Measurements from ENCODE around the gene PYGB. TPM values are rescaled to one million over a fixed set of nuclear protein-coding genes. Genes with fewer than 3 reads are reported as not detected.

PYGB gene
- total RNA-seq, 1 donor from 2014 or later: 167 TPM

DNA sequence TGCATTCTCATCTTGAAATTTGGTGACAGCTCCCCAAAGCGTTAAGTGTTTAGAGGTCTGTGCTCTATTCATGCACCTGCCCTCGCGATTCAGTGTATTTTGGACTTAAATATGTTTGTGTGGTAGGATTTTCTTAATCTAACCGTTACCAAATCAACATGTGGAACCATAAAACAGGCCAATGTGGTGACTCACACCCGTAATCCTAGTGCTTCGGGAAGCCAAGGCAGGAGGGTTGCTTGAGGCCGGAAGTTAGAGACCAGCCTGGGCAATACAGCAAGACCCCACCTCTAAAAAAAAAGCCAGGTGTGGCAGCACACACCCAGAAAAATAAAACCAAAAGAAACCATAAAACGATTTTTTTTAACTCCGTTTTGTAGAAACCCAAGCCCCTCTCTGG, 31.5 kb downstream of the PYGB start:
- no peaks in the 10 kb centered on the region for H3K27me3 ChIP-seq (ENCODE audit: control insufficient read depth, insufficient read depth, low read length)
- H3K4me3 ChIP-seq (ENCODE audit: low read depth, low read length): no peak overlapping the region
- TF ChIP-seq, protein P1, sequence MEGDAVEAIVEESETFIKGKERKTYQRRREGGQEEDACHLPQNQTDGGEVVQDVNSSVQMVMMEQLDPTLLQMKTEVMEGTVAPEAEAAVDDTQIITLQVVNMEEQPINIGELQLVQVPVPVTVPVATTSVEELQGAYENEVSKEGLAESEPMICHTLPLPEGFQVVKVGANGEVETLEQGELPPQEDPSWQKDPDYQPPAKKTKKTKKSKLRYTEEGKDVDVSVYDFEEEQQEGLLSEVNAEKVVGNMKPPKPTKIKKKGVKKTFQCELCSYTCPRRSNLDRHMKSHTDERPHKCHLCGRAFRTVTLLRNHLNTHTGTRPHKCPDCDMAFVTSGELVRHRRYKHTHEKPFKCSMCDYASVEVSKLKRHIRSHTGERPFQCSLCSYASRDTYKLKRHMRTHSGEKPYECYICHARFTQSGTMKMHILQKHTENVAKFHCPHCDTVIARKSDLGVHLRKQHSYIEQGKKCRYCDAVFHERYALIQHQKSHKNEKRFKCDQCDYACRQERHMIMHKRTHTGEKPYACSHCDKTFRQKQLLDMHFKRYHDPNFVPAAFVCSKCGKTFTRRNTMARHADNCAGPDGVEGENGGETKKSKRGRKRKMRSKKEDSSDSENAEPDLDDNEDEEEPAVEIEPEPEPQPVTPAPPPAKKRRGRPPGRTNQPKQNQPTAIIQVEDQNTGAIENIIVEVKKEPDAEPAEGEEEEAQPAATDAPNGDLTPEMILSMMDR (IDR thresholded peaks at IDR 0.05; ENCODE audit: insufficient read depth, low read length, poor library complexity, severe bottlenecking): no peak
- DNase-seq (ENCODE audit: low read depth): no peak
- H3K36me3 ChIP-seq (ENCODE audit: control insufficient read depth, insufficient read depth, low read length): peaks cover 6% of the 10 kb centered on the region

DNA sequence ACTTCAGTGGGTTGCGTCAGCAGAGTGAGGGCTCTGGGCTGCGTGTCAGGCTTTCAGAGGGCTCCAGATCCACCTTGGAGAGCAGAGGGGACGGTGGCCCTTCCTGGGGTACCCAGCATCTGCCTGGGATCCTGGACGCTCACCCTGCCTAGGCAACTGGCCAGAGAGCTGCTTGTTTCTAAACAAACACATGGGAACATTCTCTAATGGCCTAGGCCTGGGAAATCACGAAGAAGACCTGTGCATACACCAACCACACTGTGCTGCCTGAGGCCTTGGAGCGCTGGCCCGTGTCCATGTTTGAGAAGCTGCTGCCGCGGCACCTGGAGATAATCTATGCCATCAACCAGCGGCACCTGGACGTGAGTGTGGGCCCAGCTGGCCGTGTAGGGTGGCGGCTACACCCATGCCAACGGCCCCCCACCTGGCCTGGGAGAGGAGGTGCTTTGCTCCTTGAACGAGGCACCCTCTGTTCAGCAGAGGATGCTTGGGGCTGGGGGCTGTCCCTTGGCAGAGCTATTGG, 32.2 kb downstream of the PYGB start:
- peaks cover 5% of the 10 kb centered on the region for H3K36me3 ChIP-seq (ENCODE audit: control insufficient read depth, insufficient read depth, low read length)
- no peaks in the 10 kb centered on the region for H3K27me3 ChIP-seq (ENCODE audit: control insufficient read depth, insufficient read depth, low read length)
- no peak for DNase-seq (ENCODE audit: low read depth)
- TF ChIP-seq, protein P1 (IDR thresholded peaks at IDR 0.05; ENCODE audit: insufficient read depth, low read length, poor library complexity, severe bottlenecking): no peak
- H3K4me3 ChIP-seq (ENCODE audit: low read depth, low read length): no peak overlapping the region

DNA sequence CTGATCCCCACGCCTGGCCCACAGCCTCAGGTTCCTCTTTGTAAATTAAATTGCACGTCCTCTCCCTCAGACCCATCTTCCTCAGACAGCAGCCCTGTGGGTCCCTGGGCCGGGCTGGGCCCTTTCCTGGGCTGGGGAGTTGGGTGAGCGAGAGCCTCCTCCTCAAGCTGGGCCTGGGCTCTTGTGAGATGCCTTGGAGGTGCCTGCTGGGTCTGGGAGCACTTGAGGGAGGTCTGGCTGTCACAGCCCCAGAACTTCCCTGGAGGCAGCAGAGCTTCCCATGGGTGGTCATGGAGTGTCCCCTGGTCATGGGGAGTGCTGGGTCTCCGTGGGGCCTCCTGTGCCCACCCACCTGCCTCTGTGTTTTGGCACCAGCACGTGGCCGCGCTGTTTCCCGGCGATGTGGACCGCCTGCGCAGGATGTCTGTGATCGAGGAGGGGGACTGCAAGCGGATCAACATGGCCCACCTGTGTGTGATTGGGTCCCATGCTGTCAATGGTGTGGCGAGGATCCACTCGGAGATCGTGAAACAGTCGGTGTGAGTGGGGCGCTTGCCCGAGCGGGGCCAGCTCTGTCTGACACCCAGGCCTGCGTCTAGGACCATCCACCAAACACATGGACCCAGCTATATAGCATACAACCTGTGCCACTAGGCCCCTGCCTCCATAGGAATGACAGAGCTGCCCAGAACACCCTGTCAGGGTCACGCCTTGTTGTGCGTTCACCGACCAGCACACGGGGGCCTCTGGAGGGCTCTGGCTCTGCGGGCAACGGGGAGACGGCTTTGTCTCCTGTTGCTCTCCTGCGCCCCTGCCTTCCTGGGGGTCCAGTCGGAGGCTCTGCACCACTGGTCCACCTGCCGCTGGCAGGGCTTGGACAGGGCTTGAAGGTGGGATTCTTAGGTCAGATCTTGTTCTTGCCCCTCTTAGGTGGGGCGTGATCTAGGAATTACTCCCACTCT, 33.0 kb downstream of the PYGB start:
- TF ChIP-seq, protein P1 (IDR thresholded peaks at IDR 0.05; ENCODE audit: insufficient read depth, low read length, poor library complexity, severe bottlenecking): no peak
- no peak for DNase-seq (ENCODE audit: low read depth)
- Histone ChIP-seq H3K36me3 (ENCODE audit: control insufficient read depth, insufficient read depth, low read length) (peaks cover 4% of the 10 kb centered on the region), H3K27me3 (ENCODE audit: control insufficient read depth, insufficient read depth, low read length) (no peaks in the 10 kb centered on the region), H3K4me3 (ENCODE audit: low read depth, low read length) (no peak overlapping the region)

DNA sequence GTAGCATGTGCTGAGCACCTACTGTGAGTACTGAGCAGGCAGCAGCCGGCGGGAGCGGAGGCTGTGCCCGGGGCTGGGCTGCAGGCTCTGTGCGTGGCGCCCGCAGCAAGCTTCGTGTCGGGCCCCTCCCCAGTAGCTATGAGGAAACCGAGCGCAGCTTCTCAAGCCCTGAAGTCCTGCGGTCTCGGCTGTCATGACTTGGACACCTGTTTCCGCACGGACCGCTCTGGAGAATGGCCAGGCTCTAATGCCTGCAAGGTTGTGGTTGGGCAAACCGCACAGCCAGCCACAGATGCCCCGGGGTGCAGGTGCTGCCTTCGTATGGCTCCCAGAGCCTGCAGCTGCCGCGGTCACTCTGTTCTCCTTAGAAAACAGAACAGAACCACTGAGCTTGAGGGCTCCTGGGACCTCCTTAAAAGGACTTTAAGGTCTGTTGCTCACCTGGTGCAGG, 33.7 kb downstream of the PYGB start:
- Histone ChIP-seq H3K4me3 (ENCODE audit: low read depth, low read length) (no peak overlapping the region), H3K27me3 (ENCODE audit: control insufficient read depth, insufficient read depth, low read length) (no peaks in the 10 kb centered on the region), H3K36me3 (ENCODE audit: control insufficient read depth, insufficient read depth, low read length) (peaks cover 4% of the 10 kb centered on the region)
- no peak for DNase-seq (ENCODE audit: low read depth)
- TF ChIP-seq, protein P1 (IDR thresholded peaks at IDR 0.05; ENCODE audit: insufficient read depth, low read length, poor library complexity, severe bottlenecking): no peak

DNA sequence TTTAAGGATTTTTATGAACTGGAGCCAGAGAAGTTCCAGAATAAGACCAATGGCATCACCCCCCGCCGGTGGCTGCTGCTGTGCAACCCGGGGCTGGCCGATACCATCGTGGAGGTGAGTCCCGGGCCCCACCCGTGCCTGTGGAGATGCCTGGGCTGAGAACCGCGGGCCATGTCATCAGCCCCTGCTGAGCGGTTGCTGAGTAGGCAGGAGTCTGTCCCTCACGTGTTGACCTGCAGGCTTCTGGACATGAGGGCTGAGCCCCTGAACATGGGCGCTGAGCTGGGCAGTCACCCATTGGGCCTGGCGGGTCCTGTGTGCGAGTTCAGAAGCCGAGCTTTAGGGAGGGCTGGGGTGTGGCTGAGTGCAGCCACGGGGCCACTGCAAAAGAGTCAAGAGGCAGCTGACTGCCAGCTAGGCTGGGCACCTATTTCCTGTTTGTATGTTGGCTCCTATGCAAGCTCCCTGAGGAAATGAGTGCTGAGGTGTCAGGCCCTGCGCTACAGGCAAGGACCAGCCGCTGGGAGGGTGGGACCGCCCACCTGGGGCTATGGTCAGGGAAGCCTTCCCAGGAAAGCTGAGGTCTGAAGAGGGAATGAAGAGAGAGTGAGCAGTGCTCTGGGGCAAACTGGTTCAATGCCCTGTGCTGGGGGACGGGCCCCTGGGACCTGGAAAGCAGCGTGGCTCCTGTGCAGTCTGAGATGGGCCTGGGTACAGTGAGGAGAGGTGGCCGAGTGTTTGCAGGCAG, 34.3 kb downstream of the PYGB start:
- DNase-seq (ENCODE audit: low read depth): no peak
- Histone ChIP-seq H3K4me3 (ENCODE audit: low read depth, low read length) (no peak overlapping the region), H3K27me3 (ENCODE audit: control insufficient read depth, insufficient read depth, low read length) (no peaks in the 10 kb centered on the region), H3K36me3 (ENCODE audit: control insufficient read depth, insufficient read depth, low read length) (peaks cover 3% of the 10 kb centered on the region)
- TF ChIP-seq, protein P1 (IDR thresholded peaks at IDR 0.05; ENCODE audit: insufficient read depth, low read length, poor library complexity, severe bottlenecking): no peak
